ENCODE measurements around the gene RGS9. TPM values are rescaled to one million over a fixed set of nuclear protein-coding genes. Genes with fewer than 3 reads are reported as not detected.

The RGS9 gene
- total and polyA plus RNA-seq, 2 experiments from 2014 or later, result 12.8 to 29.6 TPM

DNA sequence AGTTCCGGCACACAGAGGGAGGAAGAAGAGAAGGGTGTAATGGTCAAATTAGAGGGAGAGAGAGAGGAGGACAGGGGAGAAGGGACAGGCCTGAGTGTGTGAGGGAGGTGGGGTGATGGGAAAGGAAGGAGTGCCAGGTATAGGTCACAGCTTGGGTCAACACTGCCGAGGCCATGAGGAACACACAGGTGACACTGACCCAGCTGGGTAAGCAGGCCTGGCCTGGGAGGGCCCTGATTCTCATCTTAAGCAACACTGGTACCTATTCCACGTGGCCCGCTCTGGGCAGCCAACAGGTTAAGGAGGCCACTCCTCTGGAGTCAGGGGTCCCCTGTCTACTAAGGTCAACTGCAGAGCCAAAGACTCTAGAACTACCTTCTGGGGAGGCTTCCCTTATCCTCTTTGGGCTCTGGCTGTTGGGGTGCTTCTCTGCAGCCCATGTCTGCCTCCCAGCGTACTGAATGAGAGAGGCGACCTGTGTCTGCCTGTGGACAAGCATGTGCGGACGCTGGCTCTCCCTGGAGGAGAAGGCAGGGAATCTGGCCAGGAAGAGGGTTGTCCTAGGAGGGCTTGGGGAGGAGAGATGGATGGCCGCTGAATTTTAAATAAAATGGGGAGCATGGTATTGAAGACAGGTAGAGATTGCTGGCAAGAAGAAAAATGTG, 57.6 kb downstream of the RGS9 start:
- no peaks in the 10 kb centered on the region for H3K9me3 Mint-ChIP-seq
- H2AFZ ChIP-seq, result no peak overlapping the region
- no peak overlapping the region for H3K4me3 Mint-ChIP-seq
- no peaks in the 10 kb centered on the region for H3K36me3 ChIP-seq (ENCODE audit: insufficient read depth)
- no peaks in the 10 kb centered on the region for H3F3A ChIP-seq (replicated peaks; ENCODE audit: low read depth)
- no peaks in the 10 kb centered on the region for H3K79me2 ChIP-seq (replicated peaks; ENCODE audit: insufficient read depth)
- no peaks in the 10 kb centered on the region for H3K36me3 Mint-ChIP-seq (ENCODE audit: low read depth)
- H3K9me2 ChIP-seq (ENCODE audit: insufficient read depth), result no peaks in the 10 kb centered on the region
- ATAC-seq (peak; percentile 63), DNase-seq (ENCODE audit: low spot score) (peak; percentile 26)
- H3K4me1 Mint-ChIP-seq, result peaks cover 20% of the 10 kb centered on the region
- no peak overlapping the region for H3K27ac Mint-ChIP-seq
- no peaks in the 10 kb centered on the region; the same call in 1 of the 2 replicates for H3K4me1 ChIP-seq (ENCODE audit: insufficient read depth)
- H3K4me3 ChIP-seq, result no peak overlapping the region
- no peak overlapping the region for H3K4me2 ChIP-seq
- peaks cover 11% of the 10 kb centered on the region for H3K27me3 Mint-ChIP-seq (ENCODE audit: insufficient read depth, low read depth, poor library complexity)
- H3K27me3 ChIP-seq (ENCODE audit: insufficient read depth), result no peaks in the 10 kb centered on the region
- no peak for TF ChIP-seq EZH2phosphoT487 (IDR thresholded peaks at IDR 0.05; ENCODE audit: unreplicated experiment)
- TF ChIP-seq, protein P1, sequence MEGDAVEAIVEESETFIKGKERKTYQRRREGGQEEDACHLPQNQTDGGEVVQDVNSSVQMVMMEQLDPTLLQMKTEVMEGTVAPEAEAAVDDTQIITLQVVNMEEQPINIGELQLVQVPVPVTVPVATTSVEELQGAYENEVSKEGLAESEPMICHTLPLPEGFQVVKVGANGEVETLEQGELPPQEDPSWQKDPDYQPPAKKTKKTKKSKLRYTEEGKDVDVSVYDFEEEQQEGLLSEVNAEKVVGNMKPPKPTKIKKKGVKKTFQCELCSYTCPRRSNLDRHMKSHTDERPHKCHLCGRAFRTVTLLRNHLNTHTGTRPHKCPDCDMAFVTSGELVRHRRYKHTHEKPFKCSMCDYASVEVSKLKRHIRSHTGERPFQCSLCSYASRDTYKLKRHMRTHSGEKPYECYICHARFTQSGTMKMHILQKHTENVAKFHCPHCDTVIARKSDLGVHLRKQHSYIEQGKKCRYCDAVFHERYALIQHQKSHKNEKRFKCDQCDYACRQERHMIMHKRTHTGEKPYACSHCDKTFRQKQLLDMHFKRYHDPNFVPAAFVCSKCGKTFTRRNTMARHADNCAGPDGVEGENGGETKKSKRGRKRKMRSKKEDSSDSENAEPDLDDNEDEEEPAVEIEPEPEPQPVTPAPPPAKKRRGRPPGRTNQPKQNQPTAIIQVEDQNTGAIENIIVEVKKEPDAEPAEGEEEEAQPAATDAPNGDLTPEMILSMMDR (conservative IDR thresholded peaks at IDR 0.05; ENCODE audit: low read depth in 2 of 2), result peak; percentile 12 to 53; a peak in 2 of 4 replicates
- no peaks in the 10 kb centered on the region for H4K20me1 ChIP-seq (replicated peaks; ENCODE audit: insufficient read depth)
- no peak overlapping the region for H3K27ac ChIP-seq (ENCODE audit: low read depth)

DNA sequence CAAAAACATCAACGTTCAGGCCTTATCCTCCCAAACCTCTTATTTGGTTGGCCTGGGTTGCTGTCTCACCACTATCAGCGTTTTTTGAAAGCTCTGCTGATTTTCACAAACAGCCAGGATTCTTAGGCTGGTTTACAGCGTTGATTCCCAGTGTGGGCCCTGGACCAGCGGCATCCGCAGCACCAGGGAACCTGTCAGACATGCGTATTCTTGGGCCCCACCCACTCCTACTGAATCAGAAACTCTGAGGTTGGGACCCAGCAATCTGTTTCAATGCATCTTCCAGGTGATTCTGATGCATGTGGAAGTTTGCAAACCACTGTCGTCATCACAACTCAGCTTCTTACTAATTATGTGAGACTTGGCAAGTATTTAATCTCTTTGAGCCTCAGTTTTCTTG, 58.5 kb downstream of the RGS9 start:
- H3K79me2 ChIP-seq (replicated peaks; ENCODE audit: insufficient read depth), result no peaks in the 10 kb centered on the region
- no peak overlapping the region for H3K27ac ChIP-seq (ENCODE audit: low read depth)
- no peaks in the 10 kb centered on the region for H3K36me3 ChIP-seq (ENCODE audit: insufficient read depth)
- Mint-ChIP-seq H3K27me3 (ENCODE audit: insufficient read depth, low read depth, poor library complexity) (peaks cover 11% of the 10 kb centered on the region), H3K4me1 (peaks cover 20% of the 10 kb centered on the region), H3K9me3 (no peaks in the 10 kb centered on the region), H3K4me3 (no peak overlapping the region), H3K36me3 (ENCODE audit: low read depth) (no peaks in the 10 kb centered on the region), H3K27ac (no peak overlapping the region)
- no peaks in the 10 kb centered on the region for H4K20me1 ChIP-seq (replicated peaks; ENCODE audit: insufficient read depth)
- no peak overlapping the region for H3K4me2 ChIP-seq
- no peak for DNase-seq (ENCODE audit: low spot score)
- no peaks in the 10 kb centered on the region; the same call in 1 of the 2 replicates for H3K4me1 ChIP-seq (ENCODE audit: insufficient read depth)
- no peak overlapping the region for H3K4me3 ChIP-seq
- H3K9me2 ChIP-seq (ENCODE audit: insufficient read depth), result no peaks in the 10 kb centered on the region
- H2AFZ ChIP-seq, result no peak overlapping the region
- no peaks in the 10 kb centered on the region for H3F3A ChIP-seq (replicated peaks; ENCODE audit: low read depth)
- ATAC-seq, result no peak; the same call in 2 of the 3 replicates
- H3K27me3 ChIP-seq (ENCODE audit: insufficient read depth), result no peaks in the 10 kb centered on the region
- no peak for TF ChIP-seq JUNB (IDR thresholded peaks at IDR 0.05; ENCODE audit: unreplicated experiment)
- TF ChIP-seq, protein P2, sequence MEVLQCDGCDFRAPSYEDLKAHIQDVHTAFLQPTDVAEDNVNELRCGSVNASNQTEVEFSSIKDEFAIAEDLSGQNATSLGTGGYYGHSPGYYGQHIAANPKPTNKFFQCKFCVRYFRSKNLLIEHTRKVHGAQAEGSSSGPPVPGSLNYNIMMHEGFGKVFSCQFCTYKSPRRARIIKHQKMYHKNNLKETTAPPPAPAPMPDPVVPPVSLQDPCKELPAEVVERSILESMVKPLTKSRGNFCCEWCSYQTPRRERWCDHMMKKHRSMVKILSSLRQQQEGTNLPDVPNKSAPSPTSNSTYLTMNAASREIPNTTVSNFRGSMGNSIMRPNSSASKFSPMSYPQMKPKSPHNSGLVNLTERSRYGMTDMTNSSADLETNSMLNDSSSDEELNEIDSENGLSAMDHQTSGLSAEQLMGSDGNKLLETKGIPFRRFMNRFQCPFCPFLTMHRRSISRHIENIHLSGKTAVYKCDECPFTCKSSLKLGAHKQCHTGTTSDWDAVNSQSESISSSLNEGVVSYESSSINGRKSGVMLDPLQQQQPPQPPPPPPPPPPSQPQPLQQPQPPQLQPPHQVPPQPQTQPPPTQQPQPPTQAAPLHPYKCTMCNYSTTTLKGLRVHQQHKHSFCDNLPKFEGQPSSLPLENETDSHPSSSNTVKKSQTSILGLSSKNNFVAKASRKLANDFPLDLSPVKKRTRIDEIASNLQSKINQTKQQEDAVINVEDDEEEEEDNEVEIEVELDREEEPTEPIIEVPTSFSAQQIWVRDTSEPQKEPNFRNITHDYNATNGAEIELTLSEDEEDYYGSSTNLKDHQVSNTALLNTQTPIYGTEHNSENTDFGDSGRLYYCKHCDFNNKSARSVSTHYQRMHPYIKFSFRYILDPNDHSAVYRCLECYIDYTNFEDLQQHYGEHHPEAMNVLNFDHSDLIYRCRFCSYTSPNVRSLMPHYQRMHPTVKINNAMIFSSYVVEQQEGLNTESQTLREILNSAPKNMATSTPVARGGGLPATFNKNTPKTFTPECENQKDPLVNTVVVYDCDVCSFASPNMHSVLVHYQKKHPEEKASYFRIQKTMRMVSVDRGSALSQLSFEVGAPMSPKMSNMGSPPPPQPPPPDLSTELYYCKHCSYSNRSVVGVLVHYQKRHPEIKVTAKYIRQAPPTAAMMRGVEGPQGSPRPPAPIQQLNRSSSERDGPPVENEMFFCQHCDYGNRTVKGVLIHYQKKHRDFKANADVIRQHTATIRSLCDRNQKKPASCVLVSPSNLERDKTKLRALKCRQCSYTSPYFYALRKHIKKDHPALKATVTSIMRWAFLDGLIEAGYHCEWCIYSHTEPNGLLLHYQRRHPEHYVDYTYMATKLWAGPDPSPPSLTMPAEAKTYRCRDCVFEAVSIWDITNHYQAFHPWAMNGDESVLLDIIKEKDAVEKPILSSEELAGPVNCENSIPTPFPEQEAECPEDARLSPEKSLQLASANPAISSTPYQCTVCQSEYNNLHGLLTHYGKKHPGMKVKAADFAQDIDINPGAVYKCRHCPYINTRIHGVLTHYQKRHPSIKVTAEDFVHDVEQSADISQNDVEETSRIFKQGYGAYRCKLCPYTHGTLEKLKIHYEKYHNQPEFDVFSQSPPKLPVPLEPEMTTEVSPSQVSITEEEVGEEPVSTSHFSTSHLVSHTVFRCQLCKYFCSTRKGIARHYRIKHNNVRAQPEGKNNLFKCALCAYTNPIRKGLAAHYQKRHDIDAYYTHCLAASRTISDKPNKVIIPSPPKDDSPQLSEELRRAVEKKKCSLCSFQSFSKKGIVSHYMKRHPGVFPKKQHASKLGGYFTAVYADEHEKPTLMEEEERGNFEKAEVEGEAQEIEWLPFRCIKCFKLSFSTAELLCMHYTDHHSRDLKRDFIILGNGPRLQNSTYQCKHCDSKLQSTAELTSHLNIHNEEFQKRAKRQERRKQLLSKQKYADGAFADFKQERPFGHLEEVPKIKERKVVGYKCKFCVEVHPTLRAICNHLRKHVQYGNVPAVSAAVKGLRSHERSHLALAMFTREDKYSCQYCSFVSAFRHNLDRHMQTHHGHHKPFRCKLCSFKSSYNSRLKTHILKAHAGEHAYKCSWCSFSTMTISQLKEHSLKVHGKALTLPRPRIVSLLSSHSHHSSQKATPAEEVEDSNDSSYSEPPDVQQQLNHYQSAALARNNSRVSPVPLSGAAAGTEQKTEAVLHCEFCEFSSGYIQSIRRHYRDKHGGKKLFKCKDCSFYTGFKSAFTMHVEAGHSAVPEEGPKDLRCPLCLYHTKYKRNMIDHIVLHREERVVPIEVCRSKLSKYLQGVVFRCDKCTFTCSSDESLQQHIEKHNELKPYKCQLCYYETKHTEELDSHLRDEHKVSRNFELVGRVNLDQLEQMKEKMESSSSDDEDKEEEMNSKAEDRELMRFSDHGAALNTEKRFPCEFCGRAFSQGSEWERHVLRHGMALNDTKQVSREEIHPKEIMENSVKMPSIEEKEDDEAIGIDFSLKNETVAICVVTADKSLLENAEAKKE (CRISPR knock-in tag; IDR thresholded peaks at IDR 0.05), result no peak
- no peak for TF ChIP-seq ZNF114 (CRISPR knock-in tag; IDR thresholded peaks at IDR 0.05)
- TF ChIP-seq STAT1 (IDR thresholded peaks at IDR 0.05; ENCODE audit: unreplicated experiment), result no peak
- TF ChIP-seq POLR2AphosphoS5 (IDR thresholded peaks at IDR 0.05; ENCODE audit: low read depth), result no peak
- TF ChIP-seq, protein P3, sequence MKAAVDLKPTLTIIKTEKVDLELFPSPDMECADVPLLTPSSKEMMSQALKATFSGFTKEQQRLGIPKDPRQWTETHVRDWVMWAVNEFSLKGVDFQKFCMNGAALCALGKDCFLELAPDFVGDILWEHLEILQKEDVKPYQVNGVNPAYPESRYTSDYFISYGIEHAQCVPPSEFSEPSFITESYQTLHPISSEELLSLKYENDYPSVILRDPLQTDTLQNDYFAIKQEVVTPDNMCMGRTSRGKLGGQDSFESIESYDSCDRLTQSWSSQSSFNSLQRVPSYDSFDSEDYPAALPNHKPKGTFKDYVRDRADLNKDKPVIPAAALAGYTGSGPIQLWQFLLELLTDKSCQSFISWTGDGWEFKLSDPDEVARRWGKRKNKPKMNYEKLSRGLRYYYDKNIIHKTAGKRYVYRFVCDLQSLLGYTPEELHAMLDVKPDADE (IDR thresholded peaks at IDR 0.05), result no peak
- TF ChIP-seq EZH2 (IDR thresholded peaks at IDR 0.05; ENCODE audit: low read depth, unreplicated experiment), result no peak
- no peak for TF ChIP-seq CREB1 (CRISPR knock-in tag; IDR thresholded peaks at IDR 0.05; ENCODE audit: low read depth)
- no peak for TF ChIP-seq NANOG (IDR thresholded peaks at IDR 0.05; ENCODE audit: borderline replicate concordance)
- TF ChIP-seq ZNF331 (CRISPR knock-in tag; IDR thresholded peaks at IDR 0.05; ENCODE audit: low read depth), result no peak
